Measurements from ENCODE around the gene ADTRP.

DNA sequence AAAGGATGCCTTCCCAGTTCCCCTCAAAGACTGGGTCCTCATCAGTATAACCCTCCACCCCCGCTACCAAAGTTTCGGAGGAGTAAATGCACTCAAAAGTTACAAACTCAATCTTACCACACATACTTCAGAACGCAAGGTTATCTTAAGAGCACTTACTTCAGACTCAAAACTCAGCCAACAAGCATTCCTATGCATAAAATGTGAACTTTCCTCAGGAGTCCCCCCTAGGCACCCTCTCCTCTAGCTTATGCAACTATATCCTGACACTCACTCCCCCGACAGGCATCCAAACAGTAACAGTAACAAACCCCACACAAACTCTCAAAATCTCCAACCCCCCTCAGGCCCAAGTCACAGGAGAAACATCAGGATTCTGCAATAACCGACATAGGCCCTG, 11.1 kb upstream of the ADTRP start:
- TF ChIP-seq POLR2A (IDR thresholded peaks at IDR 0.05), result no peak
- TF ChIP-seq, protein P1, sequence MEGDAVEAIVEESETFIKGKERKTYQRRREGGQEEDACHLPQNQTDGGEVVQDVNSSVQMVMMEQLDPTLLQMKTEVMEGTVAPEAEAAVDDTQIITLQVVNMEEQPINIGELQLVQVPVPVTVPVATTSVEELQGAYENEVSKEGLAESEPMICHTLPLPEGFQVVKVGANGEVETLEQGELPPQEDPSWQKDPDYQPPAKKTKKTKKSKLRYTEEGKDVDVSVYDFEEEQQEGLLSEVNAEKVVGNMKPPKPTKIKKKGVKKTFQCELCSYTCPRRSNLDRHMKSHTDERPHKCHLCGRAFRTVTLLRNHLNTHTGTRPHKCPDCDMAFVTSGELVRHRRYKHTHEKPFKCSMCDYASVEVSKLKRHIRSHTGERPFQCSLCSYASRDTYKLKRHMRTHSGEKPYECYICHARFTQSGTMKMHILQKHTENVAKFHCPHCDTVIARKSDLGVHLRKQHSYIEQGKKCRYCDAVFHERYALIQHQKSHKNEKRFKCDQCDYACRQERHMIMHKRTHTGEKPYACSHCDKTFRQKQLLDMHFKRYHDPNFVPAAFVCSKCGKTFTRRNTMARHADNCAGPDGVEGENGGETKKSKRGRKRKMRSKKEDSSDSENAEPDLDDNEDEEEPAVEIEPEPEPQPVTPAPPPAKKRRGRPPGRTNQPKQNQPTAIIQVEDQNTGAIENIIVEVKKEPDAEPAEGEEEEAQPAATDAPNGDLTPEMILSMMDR (IDR thresholded peaks at IDR 0.05 in 8 of 11, conservative IDR thresholded peaks at IDR 0.05 in 3 of 11), result no peak
